ENCODE data around the gene SYDE2.

DNA sequence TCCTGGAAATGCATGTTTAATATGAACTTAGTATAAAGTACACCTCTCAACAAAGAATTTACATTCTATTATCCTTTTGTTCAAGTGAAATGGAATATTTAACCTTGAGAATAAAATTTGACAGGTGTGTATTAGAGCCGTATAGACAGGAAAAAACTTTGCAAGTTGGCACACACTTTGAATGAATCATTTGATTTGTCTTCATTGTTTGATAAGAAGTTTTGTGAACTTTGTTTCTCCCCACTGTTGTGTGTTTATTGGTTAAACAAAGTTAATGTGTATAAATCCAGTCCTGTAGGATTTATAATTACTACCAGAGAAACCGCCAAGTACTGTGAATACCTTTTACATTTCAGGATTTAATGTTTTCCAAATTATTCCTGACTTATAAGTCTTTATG, 2.0 kb downstream of the SYDE2 start:
- no peak for TF ChIP-seq POLR2A (IDR thresholded peaks at IDR 0.05)
- TF ChIP-seq, protein P1, sequence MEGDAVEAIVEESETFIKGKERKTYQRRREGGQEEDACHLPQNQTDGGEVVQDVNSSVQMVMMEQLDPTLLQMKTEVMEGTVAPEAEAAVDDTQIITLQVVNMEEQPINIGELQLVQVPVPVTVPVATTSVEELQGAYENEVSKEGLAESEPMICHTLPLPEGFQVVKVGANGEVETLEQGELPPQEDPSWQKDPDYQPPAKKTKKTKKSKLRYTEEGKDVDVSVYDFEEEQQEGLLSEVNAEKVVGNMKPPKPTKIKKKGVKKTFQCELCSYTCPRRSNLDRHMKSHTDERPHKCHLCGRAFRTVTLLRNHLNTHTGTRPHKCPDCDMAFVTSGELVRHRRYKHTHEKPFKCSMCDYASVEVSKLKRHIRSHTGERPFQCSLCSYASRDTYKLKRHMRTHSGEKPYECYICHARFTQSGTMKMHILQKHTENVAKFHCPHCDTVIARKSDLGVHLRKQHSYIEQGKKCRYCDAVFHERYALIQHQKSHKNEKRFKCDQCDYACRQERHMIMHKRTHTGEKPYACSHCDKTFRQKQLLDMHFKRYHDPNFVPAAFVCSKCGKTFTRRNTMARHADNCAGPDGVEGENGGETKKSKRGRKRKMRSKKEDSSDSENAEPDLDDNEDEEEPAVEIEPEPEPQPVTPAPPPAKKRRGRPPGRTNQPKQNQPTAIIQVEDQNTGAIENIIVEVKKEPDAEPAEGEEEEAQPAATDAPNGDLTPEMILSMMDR (IDR thresholded peaks at IDR 0.05): no peak

Data from Peyer's patch (tissue), 4 donors.